ENCODE measurements around the gene RPL7A. TPM values are rescaled to one million over a fixed set of nuclear protein-coding genes. Genes with fewer than 3 reads are reported as not detected.

The RPL7A gene
- total RNA-seq, 4 donors from 2014 or later: 1,745 to 3,005 (median 2,502) TPM

DNA sequence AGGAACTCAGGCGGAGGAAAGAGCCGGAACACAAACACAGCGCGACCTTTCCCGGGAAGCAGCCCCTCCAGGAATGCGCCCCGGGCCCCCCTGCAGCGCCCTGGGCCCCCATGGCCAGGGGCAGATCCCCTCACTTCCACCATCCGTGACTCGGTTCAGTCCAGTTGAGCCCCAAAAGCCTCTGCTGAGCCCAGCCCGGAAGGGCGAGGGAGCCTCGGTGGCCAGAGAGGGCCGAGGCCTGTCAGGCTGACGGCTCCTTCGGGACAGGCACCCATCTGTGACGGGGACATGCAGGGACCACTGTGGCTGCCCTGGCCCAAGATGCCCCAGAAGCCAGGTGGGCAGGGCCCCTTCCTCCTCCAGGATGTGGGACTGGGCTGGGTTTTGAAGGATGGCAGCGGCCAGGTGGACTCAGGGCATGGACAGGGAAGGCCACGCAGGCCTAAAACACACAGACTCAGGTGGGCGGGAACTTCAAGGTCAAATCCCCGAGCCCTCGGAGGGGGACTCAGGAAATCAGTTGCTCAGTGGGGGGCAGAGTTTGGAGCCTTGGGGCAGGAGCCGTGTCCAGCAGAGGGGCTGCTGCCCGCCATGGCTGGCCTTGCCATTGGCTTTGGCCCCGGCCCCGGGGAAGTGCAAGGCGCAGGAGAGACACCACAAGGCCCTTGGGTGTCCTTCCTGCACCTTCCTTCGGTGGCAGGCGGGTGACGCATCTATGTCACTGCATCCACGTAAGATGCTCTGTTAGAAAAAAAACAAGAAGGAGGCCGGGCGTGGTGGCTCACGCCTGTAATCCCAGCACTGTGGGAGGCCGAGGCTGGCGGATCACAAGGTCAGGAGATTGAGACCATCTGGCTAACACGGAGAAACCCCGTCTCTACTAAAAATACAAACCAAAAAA is 43.3 kb upstream of the RPL7A start:
- no peak for DNase-seq
- Histone ChIP-seq H3K4me1 (no peaks in the 10 kb centered on the region), H3K4me3 (no peak overlapping the region), H3K27ac (no peak overlapping the region), H3K9me3 (no peaks in the 10 kb centered on the region), H3K27me3 (no peaks in the 10 kb centered on the region), H3K36me3 (no peaks in the 10 kb centered on the region)
- intact Hi-C loops (cut with DNase I; ENCODE audit: low total_unique reads): no loop called here
- no peak for TF ChIP-seq POLR2A (IDR thresholded peaks at IDR 0.05)
- TF ChIP-seq, protein P1, sequence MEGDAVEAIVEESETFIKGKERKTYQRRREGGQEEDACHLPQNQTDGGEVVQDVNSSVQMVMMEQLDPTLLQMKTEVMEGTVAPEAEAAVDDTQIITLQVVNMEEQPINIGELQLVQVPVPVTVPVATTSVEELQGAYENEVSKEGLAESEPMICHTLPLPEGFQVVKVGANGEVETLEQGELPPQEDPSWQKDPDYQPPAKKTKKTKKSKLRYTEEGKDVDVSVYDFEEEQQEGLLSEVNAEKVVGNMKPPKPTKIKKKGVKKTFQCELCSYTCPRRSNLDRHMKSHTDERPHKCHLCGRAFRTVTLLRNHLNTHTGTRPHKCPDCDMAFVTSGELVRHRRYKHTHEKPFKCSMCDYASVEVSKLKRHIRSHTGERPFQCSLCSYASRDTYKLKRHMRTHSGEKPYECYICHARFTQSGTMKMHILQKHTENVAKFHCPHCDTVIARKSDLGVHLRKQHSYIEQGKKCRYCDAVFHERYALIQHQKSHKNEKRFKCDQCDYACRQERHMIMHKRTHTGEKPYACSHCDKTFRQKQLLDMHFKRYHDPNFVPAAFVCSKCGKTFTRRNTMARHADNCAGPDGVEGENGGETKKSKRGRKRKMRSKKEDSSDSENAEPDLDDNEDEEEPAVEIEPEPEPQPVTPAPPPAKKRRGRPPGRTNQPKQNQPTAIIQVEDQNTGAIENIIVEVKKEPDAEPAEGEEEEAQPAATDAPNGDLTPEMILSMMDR (IDR thresholded peaks at IDR 0.05): no peak

DNA sequence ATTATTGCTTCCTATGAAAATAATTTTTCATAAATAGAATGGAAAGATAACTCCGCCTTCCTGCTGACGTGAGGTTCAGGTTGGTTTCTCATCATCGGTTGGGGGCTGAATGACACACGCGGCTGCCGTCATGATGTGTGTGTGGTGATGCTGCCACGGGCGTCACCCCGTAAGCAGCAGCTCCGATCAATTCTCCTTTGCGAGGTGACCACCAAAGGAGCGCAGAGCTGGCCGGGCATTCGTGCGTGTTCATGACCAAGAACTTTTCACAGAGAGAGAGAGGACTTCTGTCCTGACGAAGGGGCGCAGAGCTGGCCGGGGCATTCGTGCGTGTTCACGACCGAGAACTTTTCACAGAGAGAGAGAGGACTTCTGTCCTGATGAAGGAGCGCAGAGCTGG is 42.3 kb upstream of the RPL7A start:
- intact Hi-C loops (cut with DNase I; ENCODE audit: low total_unique reads): no loop called here
- no peak overlapping the region for H3K27ac ChIP-seq
- no peaks in the 10 kb centered on the region for H3K4me1 ChIP-seq
- no peak overlapping the region for H3K4me3 ChIP-seq
- H3K9me3 ChIP-seq: no peaks in the 10 kb centered on the region
- H3K36me3 ChIP-seq: no peaks in the 10 kb centered on the region
- no peak for DNase-seq
- no peaks in the 10 kb centered on the region for H3K27me3 ChIP-seq
- no peak for TF ChIP-seq POLR2A (IDR thresholded peaks at IDR 0.05)
- TF ChIP-seq, protein P1 (IDR thresholded peaks at IDR 0.05): no peak

DNA sequence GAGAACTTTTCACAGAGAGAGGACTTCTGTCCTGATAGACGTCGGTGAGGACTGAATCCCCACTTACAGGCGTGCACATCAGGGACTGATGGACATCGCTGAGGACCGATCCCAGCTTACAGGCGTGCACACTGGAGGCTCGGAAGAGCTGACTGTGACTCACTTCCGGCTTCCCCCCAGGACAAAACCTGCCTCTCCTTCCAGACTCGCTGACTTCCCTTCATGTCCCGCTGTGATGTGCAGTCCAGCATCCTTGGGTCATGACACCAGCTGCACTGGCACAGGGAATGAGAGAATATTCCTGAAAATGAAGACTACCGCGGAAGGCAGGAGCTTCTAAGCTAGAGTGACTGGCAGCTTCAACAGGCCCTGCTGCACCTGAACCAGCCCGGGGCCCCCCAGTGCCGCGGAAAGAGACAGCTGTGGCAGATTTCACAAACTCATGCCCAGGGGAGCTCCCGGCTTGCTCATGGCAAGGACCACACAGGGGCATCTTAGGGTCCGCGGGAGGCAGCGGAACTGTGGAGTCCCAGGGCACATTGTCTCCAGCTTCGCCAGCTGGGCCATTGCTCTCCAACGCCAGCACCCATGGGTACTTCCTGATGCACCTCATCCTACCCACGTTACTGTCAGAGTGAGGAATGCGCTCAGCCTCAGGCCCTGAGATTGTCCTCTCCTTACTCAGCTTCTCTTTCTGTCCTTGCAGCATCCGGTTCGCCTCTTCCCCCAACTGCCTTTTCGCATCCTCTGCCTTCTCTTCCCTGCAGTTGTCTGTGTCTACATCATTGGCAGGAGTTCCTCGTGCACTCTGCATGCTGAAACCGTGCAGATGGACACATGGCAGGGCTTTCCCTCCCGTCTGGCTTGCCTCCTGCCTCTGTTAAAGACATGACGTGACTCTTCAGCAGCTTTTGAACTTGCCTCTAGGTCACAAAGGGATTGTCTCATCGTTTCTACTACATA is 41.5 kb upstream of the RPL7A start:
- Histone ChIP-seq H3K9me3 (no peaks in the 10 kb centered on the region), H3K36me3 (no peaks in the 10 kb centered on the region), H3K27me3 (no peaks in the 10 kb centered on the region), H3K27ac (no peak overlapping the region), H3K4me3 (no peak overlapping the region), H3K4me1 (no peaks in the 10 kb centered on the region)
- no peak for DNase-seq
- intact Hi-C loops (cut with DNase I; ENCODE audit: low total_unique reads): no loop called here
- TF ChIP-seq, protein P1 (IDR thresholded peaks at IDR 0.05): no peak
- no peak for TF ChIP-seq POLR2A (IDR thresholded peaks at IDR 0.05)

DNA sequence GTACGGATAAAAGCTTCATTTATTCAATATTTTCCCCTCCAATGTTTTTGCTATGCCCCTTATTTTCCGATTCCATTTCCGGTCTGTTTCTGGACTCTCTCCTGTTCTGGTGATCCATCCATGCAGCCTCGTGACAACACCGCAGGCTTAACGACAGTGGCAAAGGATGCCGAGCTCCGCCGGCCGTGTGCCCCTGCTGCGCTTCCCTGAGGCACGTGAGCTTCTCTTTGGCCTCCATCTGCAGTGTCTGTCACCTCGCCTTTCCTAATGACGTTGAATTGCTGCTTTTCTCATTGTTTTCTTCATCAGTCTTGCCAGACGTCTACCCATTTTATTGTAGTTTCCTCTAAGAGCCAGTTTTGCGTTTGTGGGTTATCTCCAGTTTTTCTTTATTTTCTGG is 40.7 kb upstream of the RPL7A start:
- Histone ChIP-seq H3K4me3 (no peak overlapping the region), H3K9me3 (no peaks in the 10 kb centered on the region), H3K27me3 (no peaks in the 10 kb centered on the region), H3K36me3 (no peaks in the 10 kb centered on the region), H3K27ac (no peak overlapping the region), H3K4me1 (no peaks in the 10 kb centered on the region)
- no peak for DNase-seq
- intact Hi-C loops (cut with DNase I; ENCODE audit: low total_unique reads): no loop called here
- TF ChIP-seq POLR2A (IDR thresholded peaks at IDR 0.05): no peak
- TF ChIP-seq, protein P1 (IDR thresholded peaks at IDR 0.05): no peak

All from uterus (tissue), 4 donors.